ENCODE measurements around the gene FAM89B.

The FAM89B gene

GRCh38 chr11:65525546-65526480 is 46.5 kb upstream of the FAM89B start:
- Mint-ChIP-seq H3K27me3 (ENCODE audit: low read depth, poor library complexity) (no peaks in the 10 kb centered on the region), H3K9me3 (no peaks in the 10 kb centered on the region), H3K27ac (no peak overlapping the region), H3K4me3 (peak overlapping the region; percentile 86), H3K36me3 (ENCODE audit: low read depth) (peaks cover 16% of the 10 kb centered on the region), H3K4me1 (peaks cover 68% of the 10 kb centered on the region)
- no peak for TF ChIP-seq CTCF (IDR thresholded peaks at IDR 0.05)
- DNase-seq, result no peak

GRCh38 chr11:65526744-65527143 is 45.6 kb upstream of the FAM89B start:
- Mint-ChIP-seq H3K27ac (peak overlapping the region; percentile 22), H3K9me3 (no peaks in the 10 kb centered on the region), H3K36me3 (ENCODE audit: low read depth) (peaks cover 25% of the 10 kb centered on the region), H3K27me3 (ENCODE audit: low read depth, poor library complexity) (no peaks in the 10 kb centered on the region), H3K4me1 (peaks cover 65% of the 10 kb centered on the region), H3K4me3 (peak overlapping the region; percentile 86)
- no peak for DNase-seq
- TF ChIP-seq CTCF (IDR thresholded peaks at IDR 0.05), result no peak

GRCh38 chr11:65528819-65529350 is 43.5 kb upstream of the FAM89B start:
- H3K4me3 Mint-ChIP-seq, result no peak overlapping the region
- H3K27ac Mint-ChIP-seq, result peak overlapping the region; percentile 73
- DNase-seq, result no peak
- H3K4me1 Mint-ChIP-seq, result peaks cover 43% of the 10 kb centered on the region
- no peaks in the 10 kb centered on the region for H3K9me3 Mint-ChIP-seq
- H3K36me3 Mint-ChIP-seq (ENCODE audit: low read depth), result peaks cover 27% of the 10 kb centered on the region
- TF ChIP-seq CTCF (IDR thresholded peaks at IDR 0.05), result no peak
- no peaks in the 10 kb centered on the region for H3K27me3 Mint-ChIP-seq (ENCODE audit: low read depth, poor library complexity)

GRCh38 chr11:65529475-65530156 is 42.7 kb upstream of the FAM89B start:
- Mint-ChIP-seq H3K4me3 (no peak overlapping the region), H3K9me3 (no peaks in the 10 kb centered on the region), H3K36me3 (ENCODE audit: low read depth) (peaks cover 31% of the 10 kb centered on the region), H3K27me3 (ENCODE audit: low read depth, poor library complexity) (no peaks in the 10 kb centered on the region), H3K27ac (no peak overlapping the region), H3K4me1 (peaks cover 36% of the 10 kb centered on the region)
- no peak for DNase-seq
- no peak for TF ChIP-seq CTCF (IDR thresholded peaks at IDR 0.05)

- Mint-ChIP-seq H3K27ac (no peak overlapping the region), H3K27me3 (ENCODE audit: low read depth, poor library complexity) (no peaks in the 10 kb centered on the region), H3K9me3 (no peaks in the 10 kb centered on the region), H3K36me3 (ENCODE audit: low read depth) (peaks cover 34% of the 10 kb centered on the region), H3K4me3 (no peak overlapping the region), H3K4me1 (peaks cover 35% of the 10 kb centered on the region)
- no peak for TF ChIP-seq CTCF (IDR thresholded peaks at IDR 0.05)
- DNase-seq, result no peak
Observed at GRCh38 chr11:65530157-65530496, 42.2 kb upstream of the FAM89B start.
